M059J (cell line): ENCODE results near the gene ABLIM1. TPM values are rescaled to one million over a fixed set of nuclear protein-coding genes. Genes with fewer than 3 reads are reported as not detected.

Source experiments
- DNase-seq: peaks from one replicate; pipeline ENCODE4 v3.0.0-alpha.2; 2012; ENCODE audit warnings: low read depth
- total RNA-seq: library from RNA; depleted of rRNA; stranded (reverse); fragments of >200 nt; shearing (Covaris generic); gene quantifications from 2 replicates; pipeline ENCODE4 v1.2.3, GENCODE V29; 2014

Gene ABLIM1
- total RNA-seq, 1 experiment from 2014 or later, result 5.8 TPM

DNA sequence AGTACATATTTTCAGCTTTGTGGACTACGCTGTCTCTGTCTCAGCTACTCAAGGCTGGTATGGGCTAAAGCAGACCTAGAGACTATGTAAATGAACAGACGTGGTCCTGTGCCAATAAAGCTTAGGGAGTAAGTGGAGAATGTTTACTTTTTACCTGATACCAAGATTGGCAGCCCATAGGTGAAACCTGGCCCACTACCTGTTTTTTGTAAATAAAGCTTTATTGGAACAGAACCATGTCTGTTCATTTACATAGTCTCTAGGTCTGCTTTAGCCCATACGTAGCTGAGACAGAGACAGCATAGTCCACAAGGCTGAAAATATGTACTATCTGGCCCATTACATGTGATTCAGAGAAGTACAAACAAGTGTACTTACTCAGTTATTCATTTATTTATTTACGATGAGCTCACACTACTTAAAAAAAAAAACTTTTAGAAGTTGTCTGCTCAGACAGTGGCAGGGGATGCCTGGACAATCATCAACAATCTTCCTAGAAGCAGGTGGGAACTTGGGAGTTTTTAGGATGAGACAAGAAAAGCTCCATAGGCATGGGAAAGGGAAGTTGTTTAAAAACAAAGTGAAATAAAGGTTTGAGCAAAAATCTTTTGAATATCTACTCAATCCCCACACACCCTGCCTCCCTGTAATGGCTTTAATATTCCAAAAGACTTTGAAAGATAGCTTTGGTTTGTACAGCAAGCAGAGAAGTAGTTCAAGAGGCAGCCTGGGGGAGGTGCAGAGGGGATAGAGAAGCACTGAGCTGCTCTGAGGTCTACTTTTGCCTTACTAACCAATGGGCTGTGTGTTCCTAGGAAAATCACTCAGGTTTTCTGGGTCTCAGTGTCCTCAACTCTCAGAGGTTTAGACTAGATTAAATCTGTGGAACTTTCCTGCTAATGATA lies 139.4 kb downstream of the ABLIM1 start:
- no peak for DNase-seq

DNA sequence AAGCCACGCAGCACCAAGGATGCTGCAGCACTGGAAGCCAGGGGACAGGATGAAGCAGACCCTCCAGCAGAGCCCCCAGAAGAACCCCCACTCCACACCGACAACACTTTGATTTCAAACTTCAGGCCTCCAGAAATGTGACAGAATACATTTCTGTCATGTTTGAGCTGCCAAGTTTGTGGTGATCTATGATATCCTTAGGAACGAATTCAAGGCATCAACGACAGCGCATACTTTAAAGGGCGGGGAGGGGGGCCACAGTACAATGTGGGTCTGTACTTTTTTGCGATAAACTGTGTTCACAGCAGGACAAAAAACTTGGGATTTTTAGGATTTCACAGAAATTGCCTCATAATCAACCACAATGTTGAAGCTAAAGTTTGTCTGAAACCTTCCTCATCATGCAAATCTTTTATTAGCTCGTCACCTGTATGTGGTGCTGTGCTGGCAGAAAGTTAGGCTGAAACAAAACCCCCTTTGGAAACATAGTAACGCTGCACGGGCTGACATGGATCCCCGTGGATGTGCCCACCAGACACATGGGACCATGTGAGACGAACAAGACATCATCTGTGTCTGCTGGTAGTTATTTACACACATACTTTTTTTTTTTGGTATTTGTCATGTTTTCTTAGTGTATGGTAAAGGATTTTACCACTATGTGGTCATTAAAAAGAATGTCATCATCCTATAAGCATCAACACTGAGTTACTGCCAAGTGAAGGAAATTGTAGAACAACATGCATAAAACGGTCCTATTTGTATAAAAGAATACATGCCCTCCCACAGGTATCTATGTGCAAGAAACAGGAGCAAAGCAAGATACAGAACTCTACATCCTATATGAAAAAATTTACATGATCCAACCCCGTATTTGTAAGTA lies 140.5 kb downstream of the ABLIM1 start:
- no peak for DNase-seq

DNA sequence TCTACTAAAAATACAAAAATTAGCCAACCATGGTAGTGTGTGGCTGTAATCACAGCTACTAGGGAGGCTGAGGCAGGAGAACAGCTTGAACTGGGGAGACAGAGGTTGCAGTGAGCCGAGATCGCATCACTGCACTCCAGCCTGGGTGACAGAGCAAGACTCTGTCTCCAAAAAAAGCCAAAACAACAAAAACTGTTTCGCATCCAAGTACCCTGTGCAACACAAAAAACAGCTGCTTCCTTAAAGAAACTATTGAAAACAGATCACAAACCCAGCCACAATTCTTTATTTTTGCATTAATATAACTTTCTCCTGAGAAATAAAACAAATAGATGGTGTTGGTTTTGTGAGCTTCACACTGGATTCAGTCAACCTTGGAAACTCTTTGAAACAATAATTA lies 141.7 kb downstream of the ABLIM1 start:
- DNase-seq, result no peak

DNA sequence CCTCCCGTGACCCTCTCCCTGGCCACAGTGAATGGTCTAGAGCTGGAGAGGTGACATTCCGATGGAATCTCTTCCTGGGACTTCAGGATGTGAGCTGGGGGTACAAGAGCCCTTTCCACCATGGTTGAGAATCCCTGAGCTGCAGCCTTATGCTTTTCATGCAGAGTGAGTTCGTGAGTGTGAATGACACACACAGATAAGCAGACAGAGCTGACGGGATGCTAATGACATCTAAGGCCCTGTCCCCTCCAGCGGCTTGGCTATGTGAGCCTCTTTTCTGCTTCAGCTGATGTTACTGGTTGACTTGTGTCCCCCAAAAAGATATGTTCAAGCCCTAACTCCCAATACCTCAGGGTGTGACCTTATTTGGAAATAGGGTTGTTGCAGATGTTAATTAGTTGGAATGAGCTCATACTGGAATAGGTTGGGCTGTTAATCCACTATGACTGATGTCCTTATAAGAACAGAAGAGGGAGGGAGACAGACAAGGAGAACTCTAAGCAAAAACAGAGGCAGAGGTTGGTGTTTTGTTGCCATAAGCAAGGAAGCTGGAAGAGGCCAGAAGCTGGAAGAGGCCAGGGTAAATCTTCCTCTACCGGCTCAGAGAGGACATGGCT lies 142.7 kb downstream of the ABLIM1 start:
- DNase-seq, result no peak

DNA sequence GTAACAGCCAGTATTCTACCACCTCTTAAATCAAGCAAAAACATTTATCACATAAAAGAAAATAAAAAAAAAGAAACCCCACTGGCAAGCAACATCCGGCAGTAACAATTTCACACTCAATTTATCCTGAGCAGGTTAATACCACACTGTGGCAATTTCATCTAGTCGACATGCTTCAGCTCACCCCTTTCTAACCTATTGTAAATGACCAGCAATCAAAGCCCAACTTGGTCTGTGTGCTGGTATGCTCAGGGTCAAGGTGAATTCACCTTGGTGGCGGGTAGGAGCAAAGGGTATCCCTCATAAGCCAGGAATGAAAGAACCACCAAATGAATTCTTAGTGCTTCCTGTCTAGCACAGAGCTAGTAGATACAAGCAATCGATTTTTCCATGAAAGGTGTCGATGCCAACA lies 144.7 kb downstream of the ABLIM1 start:
- DNase-seq, result no peak

DNA sequence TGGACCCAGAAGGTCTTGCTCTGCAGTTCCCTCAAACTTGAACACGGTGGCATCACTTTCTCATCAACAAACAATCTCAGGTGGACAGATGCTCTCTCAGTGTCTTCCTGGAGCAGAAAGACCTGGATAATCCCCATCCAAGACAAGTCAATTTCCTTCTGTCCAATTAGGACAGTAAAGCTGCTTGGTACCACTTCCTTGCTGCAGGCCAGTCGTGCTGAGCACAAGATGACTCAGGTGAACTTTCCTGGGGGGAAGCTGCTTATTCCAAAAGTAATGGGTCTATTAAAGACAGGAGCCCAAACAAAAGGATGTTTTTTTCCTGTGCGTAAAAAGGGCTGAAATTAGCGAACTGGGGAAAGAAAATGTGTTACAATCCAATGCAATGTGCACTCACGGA lies 146.2 kb downstream of the ABLIM1 start:
- no peak for DNase-seq

DNA sequence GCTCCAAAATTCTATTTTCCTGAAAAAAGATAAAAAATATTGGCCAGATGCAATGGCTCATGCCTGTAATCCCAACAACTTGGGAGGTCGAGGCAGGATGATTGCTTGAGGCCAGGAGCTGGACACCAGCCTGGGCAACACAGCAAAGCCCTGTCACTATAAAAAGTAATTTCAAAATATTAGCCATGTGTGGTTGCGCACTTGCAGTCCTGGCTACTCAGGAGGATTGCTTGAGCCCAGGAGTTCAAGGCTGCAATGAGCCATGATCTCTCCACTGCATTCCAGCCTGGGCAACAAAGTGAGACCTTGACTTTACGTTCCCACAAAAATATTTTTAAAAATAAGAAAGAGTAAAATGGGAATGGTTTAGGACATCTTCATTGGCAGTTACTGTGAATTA lies 149.7 kb downstream of the ABLIM1 start:
- no peak for DNase-seq

DNA sequence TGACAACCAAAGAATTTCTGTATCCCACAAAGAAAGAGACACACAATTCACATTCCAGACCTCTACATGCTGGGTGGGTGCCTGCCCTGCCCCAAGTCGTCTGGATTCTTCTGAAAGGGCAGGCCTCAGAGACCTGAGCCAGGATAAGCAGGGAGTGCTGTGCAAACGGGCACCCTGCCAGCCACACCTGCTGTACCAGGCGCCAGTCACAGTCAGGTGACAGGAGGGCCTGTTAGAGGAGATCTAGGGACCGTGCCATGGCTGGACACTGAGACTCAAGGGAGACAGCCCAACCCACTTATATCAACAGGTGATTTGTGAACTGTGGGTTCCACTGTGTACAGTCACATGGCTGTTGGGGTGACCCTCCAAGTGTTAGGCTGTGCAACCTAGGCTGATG lies 150.6 kb downstream of the ABLIM1 start:
- no peak for DNase-seq

DNA sequence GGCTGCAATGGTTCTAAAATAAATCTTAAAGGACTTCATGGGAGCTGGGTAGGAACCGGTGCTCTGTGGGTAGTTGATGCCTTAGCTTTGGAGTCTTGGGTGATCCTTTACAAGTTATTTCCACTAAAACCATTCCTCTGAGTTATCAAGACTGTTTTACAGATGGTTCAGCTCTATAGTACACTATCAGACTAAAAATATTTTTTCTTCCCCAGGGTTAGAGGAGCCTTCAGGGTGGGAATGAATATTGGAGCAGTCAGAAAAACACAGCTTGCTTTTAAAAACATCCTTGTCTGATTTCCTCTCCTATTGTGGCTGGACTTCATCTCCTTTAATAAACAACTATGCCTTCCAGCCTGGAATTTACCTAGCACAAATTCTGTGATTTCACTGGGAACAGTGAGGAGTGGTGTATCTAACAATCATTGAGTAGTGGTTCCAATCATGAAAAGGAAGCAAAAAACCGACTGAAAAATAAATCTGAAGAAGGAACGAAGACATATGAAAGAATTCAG lies 151.1 kb downstream of the ABLIM1 start:
- no peak for DNase-seq

DNA sequence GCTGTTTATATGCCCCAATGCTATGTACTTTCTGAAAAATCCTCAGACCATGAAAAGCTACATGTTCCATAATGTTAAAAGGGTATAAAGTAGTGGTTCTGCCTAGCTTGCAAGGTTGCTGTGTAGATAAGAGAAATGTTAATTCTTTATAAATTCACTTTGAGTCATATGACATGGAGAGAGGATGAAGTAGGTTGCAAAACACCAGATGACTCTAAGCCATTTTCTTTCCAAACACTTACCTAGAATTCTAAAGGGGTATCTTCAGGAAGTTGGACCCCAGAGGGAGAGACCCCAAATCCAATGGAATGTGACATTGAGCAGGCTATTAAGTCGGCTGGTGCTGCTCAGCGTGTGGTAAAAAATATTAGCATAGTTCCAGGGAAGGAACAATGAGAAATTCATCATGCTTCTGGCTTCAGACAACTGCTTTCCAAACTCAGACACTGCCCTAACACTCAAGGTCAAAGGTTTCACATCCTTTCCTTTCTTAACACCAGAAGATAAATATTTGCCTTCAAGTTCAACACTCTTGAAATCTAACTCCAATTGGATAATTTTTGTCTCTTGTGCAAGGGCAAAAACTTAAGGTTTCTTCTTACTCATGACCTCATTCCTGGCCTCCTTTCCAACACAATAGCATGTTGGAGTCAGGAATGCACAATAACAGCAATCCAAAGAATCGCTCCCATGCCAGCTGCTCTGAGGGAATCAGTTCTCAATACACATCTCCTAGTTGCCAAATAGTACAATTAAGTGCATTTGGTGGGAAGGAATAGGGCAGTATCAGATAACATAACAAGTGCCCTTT lies 153.1 kb downstream of the ABLIM1 start:
- DNase-seq, result peak; percentile 51

DNA sequence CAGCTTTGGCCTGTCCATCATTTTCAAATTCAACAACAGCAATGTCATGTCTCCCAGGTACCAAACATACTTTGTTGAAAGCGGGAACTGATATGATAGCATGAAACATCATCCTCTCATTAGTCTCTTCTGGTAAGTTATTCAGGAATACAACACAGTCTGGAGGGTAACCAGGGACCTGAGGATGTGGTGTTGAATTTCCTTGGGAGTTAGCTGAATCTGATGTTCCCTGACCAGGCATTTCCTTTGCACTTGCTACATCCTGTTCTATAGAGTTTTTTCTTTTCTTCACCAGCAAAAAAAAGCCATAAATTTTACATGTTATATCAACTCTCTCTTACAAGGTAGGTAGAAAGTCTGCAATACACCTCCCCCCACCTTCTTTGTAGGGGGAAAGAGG lies 156.0 kb downstream of the ABLIM1 start:
- DNase-seq, result no peak

DNA sequence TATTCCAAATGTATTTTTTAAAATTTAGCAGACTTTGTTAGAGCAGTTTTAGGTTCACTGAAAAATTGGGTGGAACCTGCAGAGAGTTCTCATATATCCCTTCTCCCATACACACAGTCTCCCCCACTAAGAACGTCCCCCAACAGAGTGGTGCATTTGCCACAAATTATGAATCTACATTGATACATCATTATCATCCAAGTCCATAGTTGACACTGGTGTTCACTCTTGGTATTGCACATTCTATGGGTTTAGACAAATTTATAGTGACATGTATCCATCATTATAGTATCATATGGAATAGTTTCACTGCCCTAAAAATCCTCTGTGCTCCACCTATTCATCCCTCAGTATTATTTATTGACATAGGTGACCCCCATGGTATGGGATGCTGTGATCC lies 156.4 kb downstream of the ABLIM1 start:
- DNase-seq, result no peak

DNA sequence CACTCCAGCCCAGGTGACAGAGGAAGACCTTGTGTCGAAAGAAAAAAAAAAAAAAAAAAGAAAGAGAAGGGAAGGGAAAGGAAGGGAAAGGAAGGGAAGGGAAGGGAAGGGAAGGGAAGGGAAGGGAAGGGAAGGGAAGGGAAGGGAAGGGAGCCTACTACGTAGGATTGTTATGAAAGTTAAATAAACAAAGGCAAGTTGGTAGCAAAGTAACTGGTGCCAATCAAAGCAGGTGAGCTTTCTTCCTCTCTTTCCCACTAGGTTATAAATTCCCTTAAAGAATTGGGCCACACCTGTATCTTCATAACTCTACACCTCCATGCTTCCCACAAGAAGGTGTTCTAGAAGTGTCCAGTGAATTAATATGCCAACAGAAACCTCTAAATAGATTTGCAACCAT lies 157.4 kb downstream of the ABLIM1 start:
- no peak for DNase-seq

DNA sequence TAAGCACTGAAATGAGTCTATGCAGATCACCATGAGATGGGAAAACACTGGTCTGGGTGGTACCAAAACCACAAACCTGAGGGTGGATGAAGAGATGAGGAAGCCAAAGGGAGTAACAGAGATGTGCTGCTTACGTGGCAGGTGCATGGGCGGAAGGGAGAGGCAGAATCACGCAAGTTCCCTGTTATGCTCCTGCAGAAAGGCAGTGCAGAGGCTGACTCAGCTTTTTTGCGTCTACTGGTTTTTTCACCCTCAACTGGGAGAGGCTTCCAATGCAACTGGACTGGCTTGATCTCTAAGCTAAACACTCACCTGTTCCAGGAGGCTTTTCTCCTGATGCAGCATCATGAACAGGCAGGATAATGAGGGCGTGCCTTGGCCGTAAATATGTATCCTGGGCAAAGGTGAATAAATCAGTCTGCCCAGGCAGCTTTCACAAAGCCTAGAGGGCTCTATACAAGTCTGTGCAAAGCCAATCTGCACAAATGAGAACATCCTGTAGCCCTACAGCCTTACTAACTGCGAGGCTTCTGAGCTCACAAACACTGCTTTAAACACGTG lies 158.4 kb downstream of the ABLIM1 start:
- DNase-seq, result no peak

DNA sequence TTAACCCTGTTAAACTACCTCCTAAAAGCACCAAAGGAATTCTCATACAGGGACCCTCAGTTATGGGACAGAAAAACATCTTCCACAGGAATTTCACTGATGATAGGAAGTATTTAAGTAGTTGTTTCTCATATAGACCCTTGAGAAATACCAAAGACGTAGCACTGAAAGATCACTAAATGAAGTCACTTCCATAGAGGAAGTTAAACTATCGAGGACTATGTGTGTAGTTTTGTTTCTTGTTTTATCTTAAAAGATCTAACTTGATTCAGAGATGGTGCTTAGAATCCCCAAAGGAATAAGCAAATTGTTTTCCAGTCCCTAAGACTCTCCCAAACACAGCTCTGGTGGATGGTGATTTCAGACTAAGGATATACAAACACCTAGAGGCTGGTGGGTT lies 159.0 kb downstream of the ABLIM1 start:
- DNase-seq, result no peak

DNA sequence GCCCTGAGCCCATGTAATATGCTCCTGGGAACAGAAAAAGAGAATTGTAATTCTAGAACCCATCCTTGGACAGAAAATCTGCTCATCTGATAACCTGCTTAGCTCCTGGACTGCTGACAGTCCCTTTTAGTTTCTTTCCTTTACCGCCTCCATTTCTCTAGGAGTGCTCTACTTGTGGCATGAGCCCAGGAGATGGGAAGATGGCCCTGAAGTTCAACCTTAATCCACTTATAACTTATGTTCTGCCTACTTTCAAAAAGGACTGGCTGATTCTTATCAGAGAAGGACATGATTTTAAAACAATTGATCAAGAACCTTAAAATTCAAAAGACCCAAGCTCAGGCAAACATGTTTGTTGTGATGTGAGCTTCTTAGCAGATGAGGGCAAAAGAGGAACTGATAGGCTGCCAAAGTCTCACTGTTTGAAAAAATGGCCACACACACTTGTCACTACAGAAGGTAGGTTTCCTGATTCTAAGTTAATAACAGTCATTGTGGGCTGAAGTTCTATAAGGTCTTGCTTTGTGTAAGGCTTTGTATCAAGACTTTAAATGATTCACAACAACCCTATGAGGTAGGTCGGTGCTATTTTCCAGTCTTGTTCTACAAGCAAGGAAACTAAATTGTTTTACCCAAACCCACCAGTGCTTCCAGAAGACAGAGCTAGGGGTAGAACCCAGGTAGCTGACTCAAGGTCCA lies 159.5 kb downstream of the ABLIM1 start:
- no peak for DNase-seq

DNA sequence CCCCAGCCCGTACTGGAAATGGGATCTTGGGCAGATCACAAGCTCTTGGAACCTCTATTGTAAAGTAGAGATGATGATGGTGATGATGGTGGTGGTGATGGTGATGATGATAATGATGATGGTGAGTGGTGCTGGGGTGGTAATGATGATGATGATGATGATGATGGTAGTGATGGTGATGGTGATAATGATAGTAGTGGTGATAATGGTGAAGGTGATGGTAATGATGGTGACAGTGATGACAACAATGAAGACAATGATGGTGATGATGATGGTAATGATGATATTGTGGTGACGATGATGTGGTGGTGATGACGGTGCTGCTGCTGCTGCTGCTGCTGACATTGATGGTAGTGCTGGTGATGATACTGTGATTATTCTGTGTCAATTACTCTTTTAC lies 162.8 kb downstream of the ABLIM1 start:
- DNase-seq, result no peak

DNA sequence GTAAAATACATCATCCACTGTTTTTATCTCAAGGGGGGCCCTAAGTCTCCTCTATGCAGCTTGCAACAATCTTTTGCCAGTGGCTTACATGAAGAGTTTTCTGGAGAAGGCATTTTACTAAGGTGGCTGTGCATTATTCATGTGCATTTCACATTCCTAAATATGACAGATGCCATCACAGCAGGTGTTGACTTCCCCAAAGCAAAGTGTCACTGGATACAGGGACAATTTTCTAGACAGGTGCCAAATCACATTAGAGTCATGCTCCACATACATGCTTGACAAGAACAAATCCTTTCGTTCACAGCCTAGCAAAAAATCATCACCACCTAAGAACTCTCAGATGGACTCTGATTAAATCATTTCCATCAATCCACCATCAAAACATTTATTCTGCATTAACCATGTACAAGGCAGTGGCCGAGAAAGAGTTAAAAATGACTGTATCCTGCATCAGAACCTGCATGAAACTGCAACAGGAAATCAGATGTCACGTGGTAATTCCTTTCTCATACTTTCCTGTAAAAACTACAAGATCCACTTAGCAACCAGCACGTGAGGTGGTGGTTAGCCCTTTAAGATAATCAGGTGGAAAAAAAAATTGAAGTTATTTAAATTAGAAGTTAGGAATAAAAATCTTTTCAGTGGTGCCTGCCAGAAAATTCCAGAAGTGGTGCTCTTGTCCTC lies 165.6 kb downstream of the ABLIM1 start:
- peak; percentile 42 for DNase-seq

DNA sequence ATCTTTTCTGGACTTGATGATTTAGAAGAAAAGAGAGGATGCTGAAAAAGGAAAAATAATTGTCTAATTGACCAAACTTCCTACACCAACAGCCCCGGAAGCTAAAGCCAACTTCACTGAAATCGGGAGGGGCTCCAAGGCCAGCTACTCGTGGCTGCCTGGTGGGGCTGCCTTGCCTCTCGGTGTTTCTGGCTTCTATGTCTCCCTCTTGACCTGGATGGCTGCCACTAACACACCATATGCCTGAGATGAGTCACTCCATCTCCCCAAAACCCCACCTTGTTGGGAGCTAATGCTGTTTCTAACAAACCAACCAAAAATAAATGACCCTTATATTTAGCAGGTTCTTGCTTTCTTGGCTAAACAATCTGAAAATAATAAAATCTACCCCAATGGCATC lies 166.1 kb downstream of the ABLIM1 start:
- DNase-seq, result peak; percentile 57

DNA sequence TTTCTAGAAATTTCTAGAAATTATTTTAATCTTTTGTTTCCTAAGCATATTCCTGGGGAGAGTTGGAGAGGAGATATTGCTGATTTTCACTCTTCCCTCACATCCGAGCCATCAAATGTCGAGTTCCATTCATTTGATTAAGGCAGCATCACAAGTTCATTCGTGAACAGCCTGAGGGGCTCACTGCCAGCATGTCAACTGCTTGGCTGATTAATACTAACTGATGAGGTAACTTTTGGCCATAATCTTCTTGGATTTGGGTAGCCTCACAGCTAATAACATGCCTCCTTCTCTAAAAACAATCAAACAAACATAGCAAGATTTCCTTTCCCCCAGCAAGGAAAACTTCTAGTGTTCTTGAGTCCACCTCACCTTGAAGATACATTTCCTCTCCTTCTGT lies 166.7 kb downstream of the ABLIM1 start:
- DNase-seq, result no peak
